ENCODE results near the gene CTBP1.

The CTBP1 gene

DNA sequence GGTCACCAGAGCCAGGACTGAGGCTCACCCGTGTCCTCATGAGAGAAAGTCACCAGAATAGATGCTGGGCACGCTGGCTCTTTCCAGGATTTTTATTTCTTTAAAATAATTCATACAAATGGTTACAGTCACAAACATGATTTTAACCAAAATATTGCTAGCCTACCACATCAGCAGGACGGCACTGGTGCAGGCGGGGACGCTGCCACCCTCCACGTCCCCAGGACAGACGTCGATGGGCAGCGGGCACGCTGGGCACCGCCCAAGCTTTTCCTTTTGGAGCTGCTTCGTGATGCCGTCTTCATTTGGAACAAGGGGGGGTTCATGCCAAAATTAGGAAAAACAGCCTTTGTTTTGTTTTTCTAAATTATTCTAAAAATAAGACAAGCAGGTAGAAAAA is 37.6 kb downstream of the CTBP1 start:
- H3K36me3 Mint-ChIP-seq (ENCODE audit: low read depth) = peaks cover 5% of the 10 kb centered on the region
- DNase-seq (no peak), ATAC-seq (no peak)
- H3K4me3 Mint-ChIP-seq = no peak overlapping the region
- H3K4me1 Mint-ChIP-seq = peaks cover 3% of the 10 kb centered on the region
- H3K27ac Mint-ChIP-seq = no peak overlapping the region
- no peaks in the 10 kb centered on the region for H3K27me3 Mint-ChIP-seq
- no peaks in the 10 kb centered on the region for H3K9me3 Mint-ChIP-seq

- no peak for ATAC-seq
- no peak overlapping the region for H3K4me3 Mint-ChIP-seq
- peaks cover 2% of the 10 kb centered on the region for H3K36me3 Mint-ChIP-seq (ENCODE audit: low read depth)
- no peaks in the 10 kb centered on the region for H3K4me1 Mint-ChIP-seq
- DNase-seq = no peak
- H3K9me3 Mint-ChIP-seq = no peaks in the 10 kb centered on the region
- no peak overlapping the region for H3K27ac Mint-ChIP-seq
- H3K27me3 Mint-ChIP-seq = no peaks in the 10 kb centered on the region
These were observed 38.0 kb downstream of the CTBP1 start for GRCh38 chr4:1210971-1211370.

DNA sequence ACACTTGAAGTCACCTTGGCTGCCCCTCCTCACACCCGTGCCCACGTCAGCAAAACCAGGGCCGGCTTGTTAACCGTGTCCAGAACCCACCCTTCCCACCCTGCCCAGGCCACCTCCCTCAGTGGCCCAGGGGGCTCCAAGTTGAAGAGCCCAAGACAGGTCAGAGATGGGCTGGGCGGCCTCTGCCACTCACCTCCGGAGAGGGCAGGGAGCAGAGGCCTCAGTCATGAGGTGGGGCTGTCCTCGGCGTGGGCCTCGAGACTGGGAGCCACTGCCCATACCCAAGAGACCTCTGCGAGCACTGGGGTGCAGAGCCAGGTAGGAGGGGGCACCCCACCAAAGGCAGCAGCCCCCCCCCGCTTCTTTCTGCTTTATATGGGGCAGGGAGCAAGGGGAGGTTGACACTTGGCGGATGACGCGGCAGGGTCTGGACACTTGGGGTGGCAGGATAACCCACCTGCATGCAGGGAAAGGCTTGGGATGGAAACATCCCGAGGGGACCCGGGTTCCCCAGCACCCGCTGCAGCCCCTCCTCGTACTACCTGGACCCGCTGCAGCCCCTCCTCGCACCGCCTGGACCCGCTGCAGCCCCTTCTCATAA is 38.6 kb downstream of the CTBP1 start:
- Mint-ChIP-seq H3K27ac (no peak overlapping the region), H3K27me3 (no peaks in the 10 kb centered on the region), H3K9me3 (no peaks in the 10 kb centered on the region), H3K4me1 (no peaks in the 10 kb centered on the region), H3K4me3 (no peak overlapping the region), H3K36me3 (ENCODE audit: low read depth) (peaks cover 2% of the 10 kb centered on the region)
- DNase-seq (no peak), ATAC-seq (no peak)

- peaks cover under 1% of the 10 kb centered on the region for H3K4me1 Mint-ChIP-seq
- no peaks in the 10 kb centered on the region for H3K9me3 Mint-ChIP-seq
- DNase-seq = no peak
- ATAC-seq = no peak
- H3K27me3 Mint-ChIP-seq = no peaks in the 10 kb centered on the region
- peaks cover 2% of the 10 kb centered on the region for H3K36me3 Mint-ChIP-seq (ENCODE audit: low read depth)
- no peak overlapping the region for H3K4me3 Mint-ChIP-seq
- no peak overlapping the region for H3K27ac Mint-ChIP-seq
These were observed 39.1 kb downstream of the CTBP1 start for GRCh38 chr4:1209821-1210220.

- Mint-ChIP-seq H3K4me1 (peaks cover 8% of the 10 kb centered on the region), H3K27ac (no peak overlapping the region), H3K36me3 (ENCODE audit: low read depth) (peaks cover 2% of the 10 kb centered on the region), H3K9me3 (no peaks in the 10 kb centered on the region), H3K4me3 (no peak overlapping the region), H3K27me3 (no peaks in the 10 kb centered on the region)
- no peak for DNase-seq
- ATAC-seq = no peak
These were observed 39.8 kb downstream of the CTBP1 start for GRCh38 chr4:1208970-1209704.

DNA sequence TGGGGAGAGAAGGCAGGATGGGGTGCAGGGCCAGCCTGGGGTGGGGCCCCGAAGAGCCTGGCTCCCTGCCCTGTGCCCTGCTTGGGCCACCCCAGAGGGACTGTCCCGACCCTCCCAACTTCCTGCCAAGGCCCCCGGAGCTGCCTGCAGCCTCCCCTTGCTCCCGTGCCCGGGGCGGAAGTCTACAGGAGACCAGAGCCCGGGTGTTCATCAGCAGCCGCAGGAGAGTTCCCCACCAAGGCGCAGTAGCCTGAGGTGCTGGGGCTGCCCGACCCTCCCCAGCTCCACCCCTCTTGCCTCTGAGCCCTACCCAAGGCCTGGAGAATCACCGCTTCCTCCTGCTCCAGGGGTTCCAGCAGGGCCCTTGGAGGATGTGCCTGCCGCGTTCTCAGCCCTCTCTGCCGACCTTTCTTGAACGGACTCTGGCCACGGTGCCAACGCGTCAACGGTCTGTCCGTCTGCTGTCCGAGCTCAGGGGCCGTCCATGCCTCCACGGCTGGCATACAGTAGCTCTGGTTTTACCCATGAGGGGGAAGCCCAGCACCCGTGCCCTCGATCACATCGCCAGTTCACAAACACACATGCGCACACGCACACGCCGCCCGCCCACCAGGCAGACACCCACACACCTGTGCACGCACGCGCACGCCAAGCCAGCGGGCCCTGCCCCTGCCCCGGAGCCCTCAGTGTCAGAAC is 40.5 kb downstream of the CTBP1 start:
- DNase-seq = no peak

DNA sequence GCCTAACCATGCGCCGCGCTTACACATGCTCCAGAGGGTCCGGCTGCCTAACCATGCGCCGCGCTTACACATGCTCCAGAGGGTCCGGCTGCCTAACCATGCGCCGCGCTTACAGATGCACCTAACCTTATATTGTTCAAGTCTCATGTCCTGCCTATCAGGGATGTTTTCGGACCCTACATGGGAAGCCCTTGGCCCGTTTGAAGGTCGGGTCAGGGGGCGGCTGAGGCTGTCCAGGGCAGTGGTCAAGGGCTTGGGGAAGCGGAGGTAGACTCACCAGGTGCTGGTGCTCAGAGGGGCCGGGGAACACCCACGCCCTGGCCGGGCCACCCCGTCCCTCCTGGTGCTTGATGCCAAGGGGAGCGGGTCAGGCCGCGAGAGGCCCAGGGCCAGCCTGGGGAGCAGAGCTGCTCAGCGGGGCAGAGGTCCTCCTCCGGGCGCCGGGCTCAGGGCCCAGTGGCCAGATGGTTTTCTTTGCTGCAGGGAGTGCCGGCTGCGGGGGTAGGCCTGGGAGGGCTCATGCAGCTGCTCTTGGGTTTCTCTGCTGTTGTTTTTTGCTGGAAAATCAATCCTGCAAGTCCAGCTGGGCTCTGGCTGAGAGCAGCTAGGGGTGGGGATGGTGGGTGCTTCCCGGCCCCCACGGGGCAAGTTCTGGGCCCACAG is 41.2 kb downstream of the CTBP1 start:
- Mint-ChIP-seq H3K4me1 (peaks cover 22% of the 10 kb centered on the region), H3K27me3 (no peaks in the 10 kb centered on the region), H3K27ac (no peak overlapping the region), H3K9me3 (no peaks in the 10 kb centered on the region), H3K4me3 (no peak overlapping the region), H3K36me3 (ENCODE audit: low read depth) (peaks cover 2% of the 10 kb centered on the region)
- DNase-seq (no peak), ATAC-seq (no peak)

More for the DNA sequence above, 40.5 kb downstream of the CTBP1 start:
- ATAC-seq = no peak
- Mint-ChIP-seq H3K27me3 (no peaks in the 10 kb centered on the region), H3K27ac (no peak overlapping the region), H3K4me3 (peak overlapping the region; percentile 34), H3K4me1 (peaks cover 15% of the 10 kb centered on the region), H3K36me3 (ENCODE audit: low read depth) (peaks cover 2% of the 10 kb centered on the region), H3K9me3 (no peaks in the 10 kb centered on the region)

DNA sequence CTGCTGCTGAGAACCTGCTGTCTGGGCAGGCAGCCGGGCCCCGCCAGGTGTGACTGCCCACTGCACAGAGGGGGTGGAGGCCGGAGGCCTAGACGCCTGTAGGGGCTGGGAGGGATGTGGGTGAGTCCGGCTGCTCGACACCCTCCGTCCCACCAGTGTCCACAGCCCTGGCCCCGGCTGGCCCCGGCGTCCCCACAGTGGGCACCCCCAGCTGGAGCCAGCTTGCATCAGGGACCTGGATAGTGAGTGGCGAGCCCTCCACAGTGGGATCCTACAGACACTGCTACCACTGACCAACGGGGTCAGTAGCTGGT is 41.8 kb downstream of the CTBP1 start:
- DNase-seq = no peak
- H3K4me3 Mint-ChIP-seq = no peak overlapping the region
- no peaks in the 10 kb centered on the region for H3K27me3 Mint-ChIP-seq
- no peak for ATAC-seq
- H3K4me1 Mint-ChIP-seq = peaks cover 28% of the 10 kb centered on the region
- H3K27ac Mint-ChIP-seq = no peak overlapping the region
- H3K9me3 Mint-ChIP-seq = no peaks in the 10 kb centered on the region
- H3K36me3 Mint-ChIP-seq (ENCODE audit: low read depth) = peaks cover 2% of the 10 kb centered on the region

- no peak overlapping the region for H3K4me3 Mint-ChIP-seq
- H3K27me3 Mint-ChIP-seq = no peaks in the 10 kb centered on the region
- H3K36me3 Mint-ChIP-seq (ENCODE audit: low read depth) = no peaks in the 10 kb centered on the region
- DNase-seq (no peak), ATAC-seq (no peak)
- H3K4me1 Mint-ChIP-seq = peaks cover 34% of the 10 kb centered on the region
- no peak overlapping the region for H3K27ac Mint-ChIP-seq
- no peaks in the 10 kb centered on the region for H3K9me3 Mint-ChIP-seq
These were observed 42.4 kb downstream of the CTBP1 start for GRCh38 chr4:1206299-1207156.

- H3K4me3 Mint-ChIP-seq = no peak overlapping the region
- no peaks in the 10 kb centered on the region for H3K9me3 Mint-ChIP-seq
- H3K4me1 Mint-ChIP-seq = peaks cover 40% of the 10 kb centered on the region
- H3K27me3 Mint-ChIP-seq = no peaks in the 10 kb centered on the region
- H3K27ac Mint-ChIP-seq = no peak overlapping the region
- DNase-seq = no peak
- no peak for ATAC-seq
- H3K36me3 Mint-ChIP-seq (ENCODE audit: low read depth) = no peaks in the 10 kb centered on the region
These were observed 43.2 kb downstream of the CTBP1 start for GRCh38 chr4:1205586-1206298.

DNA sequence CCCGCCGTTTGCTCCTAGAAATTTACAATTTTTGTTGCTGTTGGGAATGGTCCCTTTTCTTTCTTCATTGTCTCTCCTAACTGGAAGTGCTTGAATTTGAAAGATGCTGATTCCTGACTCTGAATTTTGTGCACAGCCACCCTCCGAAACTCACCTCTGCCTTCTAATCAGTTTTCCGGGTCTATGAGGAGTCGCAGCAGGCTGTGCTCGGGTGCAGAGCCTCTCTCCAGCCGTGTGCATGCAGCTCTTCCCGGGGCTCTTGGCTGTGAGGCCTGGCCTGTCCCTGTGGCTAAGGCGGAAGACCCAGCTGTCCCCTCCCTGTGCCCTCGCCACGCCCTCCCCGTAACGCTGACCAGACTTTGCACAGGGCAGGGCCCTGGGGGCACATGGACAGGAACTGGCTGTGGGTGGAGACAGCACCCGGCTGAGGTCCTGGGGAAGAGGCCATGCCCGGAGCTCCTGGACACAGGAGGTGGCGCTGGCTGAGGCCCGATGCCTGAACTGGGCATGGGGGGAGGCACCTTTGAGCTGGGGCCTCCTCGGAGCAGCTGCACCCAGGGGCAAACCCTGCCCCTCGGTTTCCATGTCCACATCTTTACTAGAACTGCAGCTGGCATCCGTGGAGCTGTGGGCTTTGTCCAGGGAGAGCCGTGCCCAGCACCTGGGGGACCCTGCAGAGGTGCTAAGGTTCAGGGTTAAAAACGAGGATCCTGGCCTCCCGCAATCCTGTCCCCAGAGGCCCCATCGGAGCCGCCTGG is 43.9 kb downstream of the CTBP1 start:
- ATAC-seq = no peak
- Mint-ChIP-seq H3K4me3 (no peak overlapping the region), H3K4me1 (peaks cover 47% of the 10 kb centered on the region), H3K9me3 (no peaks in the 10 kb centered on the region), H3K27ac (no peak overlapping the region), H3K27me3 (no peaks in the 10 kb centered on the region), H3K36me3 (ENCODE audit: low read depth) (no peaks in the 10 kb centered on the region)
- no peak for DNase-seq

GRCh38 chr4:1204286-1204827 is 44.6 kb downstream of the CTBP1 start:
- peak overlapping the region; percentile 21 for H3K27ac Mint-ChIP-seq
- DNase-seq (no peak), ATAC-seq (no peak)
- H3K4me1 Mint-ChIP-seq = peaks cover 47% of the 10 kb centered on the region
- H3K27me3 Mint-ChIP-seq = no peaks in the 10 kb centered on the region
- no peaks in the 10 kb centered on the region for H3K9me3 Mint-ChIP-seq
- no peaks in the 10 kb centered on the region for H3K36me3 Mint-ChIP-seq (ENCODE audit: low read depth)
- H3K4me3 Mint-ChIP-seq = no peak overlapping the region

- DNase-seq = no peak
- Mint-ChIP-seq H3K27me3 (no peaks in the 10 kb centered on the region), H3K4me1 (peaks cover 47% of the 10 kb centered on the region), H3K9me3 (no peaks in the 10 kb centered on the region), H3K27ac (no peak overlapping the region), H3K36me3 (ENCODE audit: low read depth) (no peaks in the 10 kb centered on the region), H3K4me3 (no peak overlapping the region)
- ATAC-seq = no peak
These were observed 45.8 kb downstream of the CTBP1 start for GRCh38 chr4:1203026-1203616.

All from activated naive CD8-positive, alpha-beta T cell treated with anti-CD3 and anti-CD28 coated beads, Interleukin-2, amount 50 U/mL, for 24 hours (primary cell).